Stimulated activated CD8-positive, alpha-beta memory T cell treated with anti-CD3 and anti-CD28 coated beads, Interleukin-15, amount 100 ng/mL, for 48 hours (primary cell): ENCODE results near the gene PPP5C.

Source experiments
- DNase-seq, 2 donors: peaks; one replicate each; pipeline ENCODE4 v3.0.0-alpha.2; 2020; ENCODE audit warnings: low read depth in 2 of 2

Gene PPP5C

DNA sequence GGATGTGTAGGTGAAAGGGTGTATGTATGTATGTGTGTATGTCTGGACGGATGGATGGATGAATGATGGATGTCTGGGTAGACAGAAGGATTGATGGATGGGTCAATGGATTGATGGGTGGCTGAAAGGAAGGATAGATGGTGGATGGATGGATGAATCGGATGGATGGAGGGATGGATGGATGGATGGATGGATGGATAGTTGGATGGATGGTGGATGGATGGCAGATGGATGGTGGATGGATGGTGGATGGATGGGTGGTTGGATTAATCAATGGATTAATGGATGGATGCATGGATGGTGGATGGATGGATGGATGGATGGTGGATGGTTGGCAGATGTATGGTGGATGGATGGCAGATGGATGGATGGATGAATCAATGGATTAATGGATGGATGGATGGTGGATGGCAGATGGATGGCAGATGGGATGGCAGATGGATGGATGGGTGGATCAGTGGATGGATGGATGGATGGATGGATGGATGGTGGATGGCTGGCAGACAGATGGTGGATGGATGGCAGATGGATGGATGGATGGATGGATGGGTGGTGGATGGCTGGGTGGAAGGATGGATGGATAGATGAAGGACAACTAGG is 16.5 kb upstream of the PPP5C start:
- DNase-seq, result no peak

DNA sequence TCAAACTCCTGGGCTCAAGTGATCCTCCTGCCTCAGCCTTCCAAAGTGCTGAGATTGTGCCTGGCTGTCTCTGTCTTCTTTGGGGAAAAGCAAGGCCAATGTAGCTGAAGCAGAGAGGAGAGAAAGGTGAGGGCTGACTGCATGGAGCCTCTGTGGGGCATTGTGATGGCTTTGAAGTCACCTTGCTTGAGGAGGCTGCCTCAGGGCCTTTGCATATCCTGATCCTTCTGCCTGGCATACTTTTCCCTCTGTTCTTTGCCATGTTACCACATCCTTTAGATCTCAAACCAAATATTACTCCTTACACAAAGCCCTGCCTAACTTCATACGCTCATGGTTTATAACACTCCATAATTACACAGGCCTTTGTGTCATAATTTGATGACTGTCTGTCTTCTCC is 9.4 kb upstream of the PPP5C start:
- DNase-seq, result no peak

DNA sequence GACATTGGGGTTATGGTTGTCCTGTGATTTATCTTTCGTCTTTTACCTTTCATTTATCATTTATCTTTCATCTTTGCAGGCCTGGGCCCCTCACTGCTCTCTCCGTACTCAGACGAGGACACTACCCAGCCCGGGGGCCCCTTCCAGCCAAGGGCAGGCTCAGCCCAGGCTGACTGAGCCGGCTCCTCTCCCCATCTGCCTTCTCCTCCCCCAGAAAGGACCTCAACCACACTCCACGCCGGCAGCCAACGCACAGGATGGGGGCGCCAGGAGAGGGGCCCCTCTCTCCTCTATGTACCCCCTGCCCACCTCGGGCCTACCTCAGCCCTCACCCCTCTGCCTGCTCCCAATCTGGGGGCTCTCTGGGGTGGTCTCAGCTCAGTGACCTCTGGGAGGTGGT is 7.4 kb upstream of the PPP5C start:
- DNase-seq, result no peak

DNA sequence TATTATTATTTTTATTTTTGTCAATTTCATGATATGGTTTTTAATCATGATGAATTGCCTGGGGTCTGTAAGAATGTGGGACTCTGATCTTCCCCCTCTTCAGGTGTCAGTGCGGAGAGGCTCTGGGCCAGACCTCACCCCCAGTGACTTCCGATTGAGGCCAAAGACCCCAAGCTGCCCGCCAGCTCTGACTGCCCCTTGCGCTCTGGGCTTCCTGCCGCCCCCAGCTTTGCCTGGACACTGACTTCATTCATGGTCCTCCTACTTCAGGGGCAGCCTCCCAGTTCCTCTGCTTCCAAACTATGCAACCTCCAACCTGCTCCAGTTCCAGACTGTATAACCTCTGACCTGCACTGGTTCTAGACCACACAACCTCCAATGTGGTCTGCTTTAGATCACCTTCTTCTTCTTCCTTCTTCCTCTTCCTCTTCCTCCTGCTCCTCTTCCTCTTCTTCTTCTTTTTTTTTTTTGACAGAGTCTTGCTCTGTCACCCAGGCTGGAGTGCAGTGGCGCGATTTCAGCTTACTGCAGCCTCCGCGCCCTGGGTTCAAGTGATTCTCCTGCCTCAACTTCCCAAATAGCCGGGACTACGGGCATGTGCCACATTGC is 6.7 kb upstream of the PPP5C start:
- no peak for DNase-seq

DNA sequence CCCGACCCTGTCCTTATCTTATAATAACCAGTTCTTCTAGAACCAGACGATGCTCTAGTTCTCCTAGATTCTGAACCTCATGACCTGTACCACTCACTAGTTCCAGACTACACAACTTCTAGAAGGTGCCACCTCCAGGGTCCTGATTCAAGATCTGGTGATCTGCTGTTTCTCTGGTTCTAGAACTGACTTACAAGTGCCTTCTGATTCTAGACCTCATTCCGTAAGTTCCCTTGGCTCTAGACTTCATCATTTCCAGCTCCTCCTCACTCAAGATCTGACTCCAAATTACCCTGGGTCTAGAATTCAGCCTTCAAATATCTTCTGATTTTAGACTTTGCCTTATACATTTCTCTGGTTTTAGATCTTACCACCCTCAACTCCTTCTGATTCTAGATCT is 5.0 kb upstream of the PPP5C start:
- no peak for DNase-seq

DNA sequence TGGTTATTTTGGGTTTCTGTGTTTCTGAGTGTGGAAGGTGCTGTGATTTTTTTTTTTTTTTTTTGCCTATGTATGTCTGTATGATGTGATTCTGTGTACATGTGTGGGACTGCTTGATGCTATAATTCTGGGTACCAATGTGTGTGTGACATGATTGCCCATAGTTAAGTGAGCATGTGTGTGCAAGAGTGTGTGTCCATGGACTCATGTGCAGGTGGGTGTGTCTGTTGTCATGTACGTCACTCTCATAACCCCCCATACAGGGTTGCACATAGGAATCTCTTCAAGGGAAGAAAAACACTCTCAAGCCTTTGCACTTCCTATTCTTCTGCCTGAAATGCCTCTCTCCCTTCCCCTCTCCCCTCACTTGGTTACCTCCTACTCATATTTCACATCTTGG is 2.5 kb upstream of the PPP5C start:
- no peak for DNase-seq

DNA sequence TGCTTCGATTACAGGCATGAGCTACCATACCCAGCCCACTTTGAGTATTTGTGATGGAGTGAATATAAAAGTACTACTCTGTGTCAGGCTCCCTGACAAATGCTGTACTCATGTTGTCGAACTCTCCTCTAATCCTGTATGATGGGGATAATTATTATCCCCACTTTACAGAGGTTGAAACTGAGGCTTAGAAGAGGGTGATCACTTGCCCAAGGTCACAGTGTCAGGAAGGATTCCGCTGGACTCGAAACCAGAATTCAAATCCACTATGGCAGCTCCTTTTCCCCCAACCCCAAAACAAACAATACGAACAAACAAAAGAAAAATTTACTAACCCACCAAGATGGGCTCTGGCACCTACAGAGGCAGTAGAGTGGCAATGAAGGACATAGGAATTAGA is 1.7 kb upstream of the PPP5C start:
- DNase-seq, result no peak

DNA sequence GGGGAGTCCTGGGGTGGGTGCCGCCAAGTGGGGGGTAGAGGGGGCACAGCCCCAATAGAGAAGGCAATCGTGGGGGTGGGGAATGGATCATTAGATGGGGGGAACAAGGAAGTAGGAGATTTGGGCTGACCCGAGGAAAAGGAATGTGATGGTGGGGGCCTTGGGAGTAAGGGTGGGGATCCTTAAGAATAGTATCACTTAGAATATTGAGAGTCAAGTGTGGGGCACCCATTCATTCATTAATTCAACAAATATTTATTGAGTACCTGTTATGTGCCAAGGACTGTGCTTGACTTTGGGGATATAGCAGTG is 641 bp downstream of the PPP5C start:
- no peak for DNase-seq

DNA sequence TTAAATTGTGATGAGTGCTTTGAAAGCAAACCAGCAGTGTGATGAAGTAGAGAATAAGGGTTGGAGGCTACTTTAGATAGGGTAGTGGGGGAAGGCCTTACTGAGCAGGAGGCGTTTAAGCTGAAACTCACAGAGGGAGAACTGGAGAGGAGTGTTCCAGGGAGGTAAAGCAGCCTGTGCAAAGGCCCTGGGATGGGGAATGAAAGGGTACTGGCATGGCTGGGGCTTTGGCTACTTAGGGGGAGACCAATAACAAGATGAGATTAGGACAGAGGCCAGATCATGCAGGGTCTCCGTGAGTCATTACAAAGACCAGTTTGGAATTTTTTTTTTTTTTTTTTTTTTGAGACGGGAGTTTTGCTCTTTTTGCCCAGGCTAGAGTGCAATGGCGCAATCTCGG is 1.1 kb downstream of the PPP5C start:
- DNase-seq, result no peak

DNA sequence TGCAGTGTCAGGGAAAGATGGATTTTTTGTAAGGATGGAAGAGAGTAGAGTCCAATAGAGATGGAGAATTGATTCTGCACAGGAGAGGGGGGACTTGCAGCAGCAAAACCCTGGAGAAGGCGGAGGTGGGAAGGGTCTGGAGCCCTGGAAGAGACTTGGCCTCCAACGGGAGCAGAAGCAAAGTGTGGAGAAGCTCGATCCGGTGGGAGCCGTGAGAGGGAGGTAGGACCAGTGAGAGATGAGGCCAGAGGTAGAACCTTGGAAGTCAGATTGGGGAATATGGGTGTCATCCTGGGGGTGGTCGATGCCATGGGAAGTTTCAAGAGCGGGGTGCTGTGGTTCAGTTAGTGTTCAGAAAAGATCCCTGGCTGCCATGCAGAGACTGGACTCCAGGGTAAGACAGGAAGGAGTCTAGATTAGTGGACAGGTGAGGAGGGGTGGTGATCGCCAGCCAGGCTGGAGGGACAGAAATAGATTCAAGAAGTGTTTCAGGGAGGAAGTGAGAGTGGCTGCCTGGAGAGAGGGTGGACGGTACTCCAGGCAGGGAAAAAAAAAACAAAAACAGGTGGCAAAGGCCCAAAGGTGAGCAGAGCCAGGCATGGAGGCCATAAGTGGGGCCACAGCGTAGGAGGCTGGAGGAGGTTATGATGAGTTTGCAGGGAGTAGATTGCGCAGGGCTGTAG is 2.6 kb downstream of the PPP5C start:
- no peak for DNase-seq

DNA sequence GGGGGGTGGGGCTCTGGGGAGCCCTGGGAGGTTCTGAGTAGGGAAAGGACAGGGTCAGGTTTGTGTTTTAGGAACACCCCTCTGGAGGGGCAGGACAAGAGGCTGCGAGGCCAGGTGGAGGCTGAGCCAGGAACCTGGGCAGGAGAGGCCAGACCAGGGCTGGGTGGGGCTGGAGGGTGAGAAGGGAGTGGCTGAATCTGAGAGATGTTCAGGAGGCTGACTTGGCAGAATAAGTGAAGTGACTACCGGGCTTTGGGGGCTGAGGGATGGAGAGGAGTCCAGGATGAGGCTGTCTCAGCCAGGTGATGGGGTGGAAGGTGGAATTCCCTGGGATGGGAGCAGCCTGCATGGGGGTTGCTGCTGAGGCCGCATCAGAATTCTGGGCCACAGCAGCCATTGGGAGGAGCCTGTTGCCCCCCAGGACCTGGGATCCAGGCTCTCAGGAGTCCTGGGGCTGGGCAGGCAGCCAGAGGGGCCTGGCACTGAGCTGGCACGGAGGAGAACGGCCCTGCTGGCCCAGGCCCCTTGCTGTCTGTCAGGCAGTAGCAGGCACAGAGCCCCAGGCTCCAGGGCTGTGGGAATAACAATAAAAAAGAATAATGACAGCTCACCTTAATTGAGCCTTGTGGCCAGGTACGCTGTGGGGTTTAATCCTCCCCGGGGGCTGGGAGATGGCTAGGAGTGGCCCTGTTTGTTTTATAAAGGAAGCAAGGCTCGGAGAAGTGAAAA is 3.3 kb downstream of the PPP5C start:
- DNase-seq, result no peak

DNA sequence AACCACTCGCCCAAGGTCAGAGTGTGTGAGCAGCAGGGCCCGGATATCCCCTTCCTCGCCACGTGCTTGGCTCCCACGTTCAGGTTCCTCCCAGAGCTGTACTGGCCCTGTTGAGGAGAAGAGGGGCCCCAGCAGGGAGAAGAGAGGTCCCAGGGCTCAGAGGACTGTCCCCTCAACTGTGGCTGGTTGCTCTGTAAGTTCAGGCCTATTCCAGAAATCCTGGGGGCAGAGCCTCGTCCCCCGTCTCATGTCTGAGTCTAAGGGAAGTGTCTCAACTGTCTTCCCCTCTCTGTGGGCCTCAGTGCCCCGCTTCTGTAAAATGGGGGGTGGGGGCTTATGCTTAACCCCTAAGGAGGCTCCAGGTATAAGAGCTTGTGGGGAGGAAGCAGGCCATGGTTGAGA is 3.9 kb downstream of the PPP5C start:
- no peak for DNase-seq

DNA sequence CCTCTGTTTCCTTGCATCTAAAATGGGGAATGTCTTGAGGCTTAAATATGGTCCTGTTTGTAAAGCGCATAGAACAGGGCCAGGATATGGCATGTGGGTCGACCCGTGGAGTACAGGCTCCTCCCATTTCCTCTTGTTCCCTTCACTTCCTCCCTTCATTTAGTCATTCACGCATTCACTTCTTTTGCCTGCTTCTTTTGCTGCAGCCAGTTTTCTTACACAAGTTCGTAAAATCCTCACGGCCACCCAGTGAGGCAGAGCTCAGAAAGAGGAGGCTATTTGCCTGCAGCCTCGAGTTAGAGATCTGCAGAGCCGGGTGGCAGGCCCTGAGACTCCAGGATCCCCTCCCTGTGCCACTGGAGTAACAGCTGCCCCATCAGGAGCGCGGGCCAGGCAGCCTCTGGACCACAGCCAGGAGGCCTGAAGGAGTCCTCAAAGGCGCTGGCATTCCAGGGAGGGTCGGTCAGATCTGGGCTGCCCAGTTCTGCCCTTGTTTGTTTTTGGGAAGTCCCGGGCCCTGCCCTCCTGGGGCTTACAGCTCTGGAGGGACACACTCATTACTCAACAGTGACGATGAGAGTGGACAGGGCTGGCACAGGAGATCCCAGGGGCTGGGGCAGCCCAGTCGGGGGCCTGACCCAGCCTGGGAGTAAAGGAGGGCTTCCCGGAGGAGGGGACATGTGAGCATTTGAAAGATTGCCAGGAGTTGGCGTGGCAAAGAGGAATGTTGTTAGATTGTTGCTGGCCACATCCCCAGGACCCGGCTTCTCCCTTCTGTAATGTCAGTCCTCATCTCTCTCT is 4.6 kb downstream of the PPP5C start:
- DNase-seq, result no peak

DNA sequence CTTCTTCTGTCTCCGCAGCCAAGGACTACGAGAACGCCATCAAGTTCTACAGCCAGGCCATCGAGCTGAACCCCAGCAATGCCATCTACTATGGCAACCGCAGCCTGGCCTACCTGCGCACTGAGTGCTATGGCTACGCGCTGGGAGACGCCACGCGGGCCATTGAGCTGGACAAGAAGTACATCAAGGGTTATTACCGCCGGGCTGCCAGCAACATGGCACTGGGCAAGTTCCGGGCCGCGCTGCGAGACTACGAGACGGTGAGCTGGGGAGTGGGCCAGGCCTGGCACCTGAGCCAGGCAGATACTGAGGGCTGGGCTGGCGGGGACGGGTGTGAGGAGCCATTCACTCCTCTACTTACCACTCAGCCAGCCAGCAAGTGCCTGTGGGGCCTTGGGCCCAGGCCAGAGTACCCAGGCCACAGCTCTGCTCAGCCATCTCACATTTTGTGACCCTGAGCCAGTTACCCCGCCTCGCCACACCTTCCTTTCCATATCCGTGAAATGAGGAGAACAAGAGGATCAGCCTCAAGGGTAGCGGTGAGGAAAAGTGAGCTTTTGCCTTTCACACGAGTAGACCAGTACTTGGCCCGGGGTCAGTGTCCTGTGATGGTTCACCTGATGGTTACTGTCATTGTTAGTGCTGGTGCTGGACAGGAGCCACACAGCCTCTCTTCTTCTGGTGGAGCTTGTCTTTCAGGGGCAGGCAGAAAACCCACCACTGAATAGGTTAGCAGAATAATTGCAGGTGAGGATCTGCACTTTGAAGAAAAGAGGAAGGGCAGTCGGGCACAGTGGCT is 7.0 kb downstream of the PPP5C start:
- DNase-seq, result no peak

DNA sequence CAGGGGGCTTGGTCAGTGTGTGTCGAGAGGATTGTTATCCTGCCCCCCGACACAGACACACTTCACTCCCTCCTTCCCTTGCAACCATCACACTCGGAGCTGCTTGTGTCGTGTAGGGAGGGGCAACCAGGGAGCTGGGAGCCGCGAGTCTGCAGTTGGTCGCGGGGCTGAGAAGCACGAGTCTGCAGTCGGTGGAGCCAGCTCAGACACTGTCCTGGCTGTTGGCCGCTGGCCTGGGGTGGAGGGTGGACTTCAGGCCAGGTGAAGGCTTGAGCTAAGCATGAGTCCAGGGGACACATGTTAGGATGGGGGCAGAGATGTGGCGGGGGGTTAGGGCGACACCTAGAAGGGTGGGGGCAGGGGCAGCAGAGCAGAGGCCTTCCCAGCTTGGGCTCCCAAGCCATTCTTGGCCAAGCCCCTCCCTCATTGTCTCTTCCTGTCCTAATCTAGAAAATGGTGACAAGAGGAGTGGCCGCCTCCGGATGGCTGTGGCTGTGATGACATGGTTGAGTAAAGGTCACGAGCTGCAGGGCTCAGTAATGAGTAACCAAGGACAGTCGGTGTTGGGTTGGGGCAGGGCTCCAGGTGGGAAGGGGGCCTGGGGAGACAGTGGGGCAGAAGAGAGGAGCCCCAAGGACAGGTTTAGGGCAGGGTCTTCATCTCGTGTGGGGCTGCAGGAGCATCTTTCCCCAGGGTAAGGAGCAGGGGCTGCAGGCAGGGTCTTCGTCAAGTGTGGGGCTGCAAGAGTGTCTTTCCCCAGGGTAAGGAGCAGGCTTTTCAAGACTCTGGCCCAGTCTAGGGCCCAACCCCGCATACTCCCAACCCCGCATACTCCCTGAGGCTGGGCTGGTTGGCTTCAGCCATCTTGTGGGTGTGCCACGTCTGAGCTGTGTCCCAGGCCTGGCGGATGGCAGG is 8.6 kb downstream of the PPP5C start:
- DNase-seq, result peak in 1 of 2 donors; percentile 33

DNA sequence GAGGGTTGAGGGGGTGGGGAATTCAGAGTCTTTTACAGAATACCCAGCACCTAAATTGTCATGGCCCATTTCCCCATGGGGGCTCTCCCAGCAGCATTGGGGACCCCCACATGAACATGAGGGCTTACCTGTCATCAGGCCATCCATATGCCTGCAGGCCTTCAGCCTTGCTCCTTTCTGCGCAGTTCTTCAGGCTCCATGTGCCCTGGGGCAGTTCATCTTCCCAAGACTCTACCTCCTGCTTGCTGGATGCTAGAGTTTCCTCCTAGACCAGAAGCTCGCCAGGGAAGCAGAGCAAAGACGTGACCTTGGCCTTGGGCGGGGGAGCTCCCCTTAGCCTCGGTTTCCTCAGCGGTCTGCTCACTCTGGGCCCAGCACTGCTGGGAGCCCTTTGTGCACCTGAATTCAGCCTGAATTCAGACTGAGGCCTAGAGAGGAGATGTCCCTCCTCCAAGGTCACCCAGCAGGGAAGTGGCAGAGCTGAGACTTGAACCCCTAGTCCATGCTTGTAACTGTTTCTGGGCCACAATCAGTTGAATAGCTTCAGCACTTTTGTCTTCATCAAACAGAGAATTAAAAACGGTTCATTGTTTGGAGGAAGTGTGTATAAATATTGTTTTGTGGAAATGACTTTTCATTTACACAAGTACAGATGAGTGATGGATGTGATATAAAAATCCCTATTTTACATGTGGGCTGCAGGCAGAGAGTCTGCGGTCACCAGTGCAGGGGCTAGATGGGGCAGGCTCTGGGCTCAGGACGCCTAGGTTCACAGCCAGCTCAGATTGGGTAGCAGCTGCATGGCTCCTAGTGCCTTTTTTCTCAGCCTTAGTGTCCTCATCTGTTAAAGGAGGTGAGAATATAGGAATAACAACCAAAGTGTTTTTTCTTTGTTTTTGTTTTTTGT is 9.5 kb downstream of the PPP5C start:
- DNase-seq, result no peak

DNA sequence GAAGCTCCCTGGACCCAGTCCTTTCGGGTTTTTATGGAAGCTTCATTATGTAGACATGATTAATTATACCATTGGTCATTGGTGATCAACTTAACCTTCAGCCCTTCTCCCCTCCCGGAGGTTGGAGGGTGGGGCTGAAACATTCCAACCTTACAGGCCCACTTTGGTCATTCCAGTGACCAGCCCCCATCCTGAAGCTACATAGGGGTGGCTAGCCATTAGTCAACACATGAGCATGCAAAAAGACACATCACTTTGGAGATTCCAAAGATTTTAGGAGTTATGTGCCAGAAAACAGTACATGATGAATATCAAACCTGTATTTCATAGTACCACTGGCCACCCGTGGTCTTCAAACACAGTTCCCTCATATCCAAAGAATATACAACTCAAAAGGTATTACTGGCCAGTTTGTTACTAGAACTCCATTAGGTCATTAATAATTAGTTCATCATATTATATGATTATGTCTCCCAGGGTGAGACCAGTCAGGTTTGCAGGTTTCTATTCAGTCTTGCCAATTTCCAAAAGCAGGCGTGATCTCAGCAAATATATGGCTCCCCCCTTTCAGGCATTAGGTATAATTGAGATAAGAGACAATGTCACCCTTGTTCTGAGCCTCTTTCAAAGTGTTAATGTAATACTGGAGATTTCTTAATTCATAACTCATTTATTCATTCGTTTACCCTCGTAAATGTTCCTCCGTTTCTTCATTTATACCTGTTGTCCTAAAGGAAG is 11.1 kb downstream of the PPP5C start:
- no peak for DNase-seq

DNA sequence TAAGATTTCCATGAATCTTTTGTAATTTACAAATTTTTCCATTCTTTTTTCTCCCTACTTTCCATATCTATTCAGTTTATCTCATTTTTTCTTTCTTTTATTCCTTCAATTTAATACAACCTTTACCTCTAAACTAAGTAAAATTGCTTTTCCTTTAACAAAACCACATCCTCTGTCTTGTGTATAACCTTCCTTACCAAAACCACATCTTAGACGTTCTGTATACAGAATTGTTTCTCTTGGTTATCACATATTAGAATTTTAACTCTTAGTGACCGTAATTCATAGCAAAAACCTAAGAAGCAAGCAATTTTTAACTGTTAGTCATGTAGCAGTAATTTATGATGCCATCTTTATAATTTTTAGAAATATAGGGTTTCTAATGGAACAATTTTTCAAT is 15.0 kb downstream of the PPP5C start:
- no peak for DNase-seq

DNA sequence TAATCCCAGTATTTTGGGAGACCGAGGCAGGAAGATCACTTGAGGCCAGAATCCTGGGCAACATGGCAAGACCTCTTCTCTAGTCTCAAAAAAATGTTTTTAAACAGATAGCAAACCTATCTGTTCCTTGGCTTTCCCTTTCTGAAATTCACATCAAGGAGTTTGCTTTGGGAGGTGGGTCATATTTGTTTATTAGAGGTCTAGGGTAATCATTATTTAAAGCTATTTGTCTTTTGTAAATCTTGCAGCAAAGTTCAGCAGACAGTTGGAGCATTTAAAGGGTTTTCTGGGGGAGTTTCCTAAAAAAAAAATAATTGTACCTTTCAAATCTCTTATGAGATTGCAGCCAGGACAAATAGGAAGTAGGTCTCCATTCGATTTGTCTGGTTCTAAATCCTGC is 17.5 kb downstream of the PPP5C start:
- DNase-seq, result no peak
